ENCODE data around the gene TSSC4.

Gene TSSC4

GRCh38 chr11:2434506-2435255 lies 34.1 kb downstream of the TSSC4 start:
- no peak for DNase-seq (ENCODE audit: low spot score)

- DNase-seq (ENCODE audit: low spot score) = no peak
These were observed 34.9 kb downstream of the TSSC4 start for GRCh38 chr11:2435288-2436012.

GRCh38 chr11:2436013-2436520 lies 35.5 kb downstream of the TSSC4 start:
- DNase-seq (ENCODE audit: low spot score) = no peak

GRCh38 chr11:2436521-2437031 lies 36.0 kb downstream of the TSSC4 start:
- DNase-seq (ENCODE audit: low spot score) = no peak

- DNase-seq (ENCODE audit: low spot score) = no peak
These were observed 37.0 kb downstream of the TSSC4 start for GRCh38 chr11:2437516-2437915.

- no peak for DNase-seq (ENCODE audit: low spot score)
These were observed 39.3 kb downstream of the TSSC4 start for GRCh38 chr11:2439820-2440219.

GRCh38 chr11:2440646-2441045 lies 40.1 kb downstream of the TSSC4 start:
- DNase-seq (ENCODE audit: low spot score) = no peak

GRCh38 chr11:2441171-2441570 lies 40.6 kb downstream of the TSSC4 start:
- DNase-seq (ENCODE audit: low spot score) = no peak

GRCh38 chr11:2442589-2442988 lies 42.0 kb downstream of the TSSC4 start:
- no peak for DNase-seq (ENCODE audit: low spot score)

GRCh38 chr11:2443406-2443805 lies 42.9 kb downstream of the TSSC4 start:
- DNase-seq (ENCODE audit: low spot score) = no peak

GRCh38 chr11:2443881-2444820 lies 43.6 kb downstream of the TSSC4 start, which contains the start of gene TRPM5:
TSS of gene TRPM5 (minus strand) at chr11:2444514. CDS start at chr11:2423036, 21,478 bp downstream.
- DNase-seq (ENCODE audit: low spot score) = no peak

- DNase-seq (ENCODE audit: low spot score) = no peak
These were observed 44.5 kb downstream of the TSSC4 start, which contains the start of gene KCNQ1 for GRCh38 chr11:2444821-2445745. TSS of gene KCNQ1 (plus strand) at chr11:2445008. CDS start at chr11:2445099, 91 bp downstream.

- no peak for DNase-seq (ENCODE audit: low spot score)
These were observed 45.4 kb downstream of the TSSC4 start for GRCh38 chr11:2445746-2446551.

GRCh38 chr11:2446590-2447252 lies 46.2 kb downstream of the TSSC4 start:
- DNase-seq (ENCODE audit: low spot score) = no peak

GRCh38 chr11:2447253-2447950 lies 46.9 kb downstream of the TSSC4 start:
- DNase-seq (ENCODE audit: low spot score) = no peak

- DNase-seq (ENCODE audit: low spot score) = no peak
These were observed 47.6 kb downstream of the TSSC4 start for GRCh38 chr11:2447951-2448650.

GRCh38 chr11:2448661-2449547 lies 48.4 kb downstream of the TSSC4 start:
- DNase-seq (ENCODE audit: low spot score) = no peak
